Right forelimb (tissue), 1 donor: ENCODE results near the gene FKBP5.

Experiments
- DNase-seq: peaks from one replicate; pipeline ENCODE4 v3.0.0-alpha.2; 2018

FKBP5 gene

GRCh38 chr6:35532126-35532525 is 156.6 kb downstream of the FKBP5 start:
- DNase-seq: no peak

GRCh38 chr6:35524380-35525020 is 164.2 kb downstream of the FKBP5 start:
- DNase-seq: no peak
